GM12878 (cell line): Measurements from ENCODE around the gene SLC1A1. TPM values are rescaled to one million over a fixed set of nuclear protein-coding genes. Genes with fewer than 3 reads are reported as not detected.

Experiments
- ATAC-seq: fragments of 200-7000 bp; cut with Tn5 transposase; 3 replicates; pipeline ENCODE4 v1.9.1; 2020; ENCODE audit warnings: mild to moderate bottlenecking, moderate library complexity
- BruUV-seq: library from RNA; stranded (reverse); fragments of 400-500 nt; replicated peaks from 2 replicates; lab custom pipeline; 2021; lab: Mats Ljungman, UMichigan
- CTCF ChIA-PET: fragments of 300-600 bp; sonication (Branson Sonifier 250); formaldehyde crosslinking; extraction: SDS; loops from one replicate; lab custom pipeline; 2021; ENCODE audit warnings: inconsistent platforms; lab: Yijun Ruan, JAX
- POLR2A ChIA-PET: fragments of 350-600 bp; formaldehyde crosslinking; extraction: SDS; loops from one replicate; lab custom pipeline; 2021; ENCODE audit warnings: inconsistent platforms; lab: Charles Lee
- RAD21 ChIA-PET: fragments of 300-600 bp; sonication (Branson Sonifier 250); formaldehyde crosslinking; loops from one replicate; lab custom pipeline; 2023; ENCODE audit warnings: antibody characterized with exemption; ENCODE audit not compliant: unreplicated experiment; lab: Charles Lee
- SMC1A ChIA-PET: fragments of 300-600 bp; sonication (Branson Sonifier 250); formaldehyde crosslinking; loops from one replicate; lab custom pipeline; 2023; ENCODE audit not compliant: unreplicated experiment, uncharacterized antibody; lab: Charles Lee
- DNase-seq: peaks from one replicate; pipeline ENCODE4 v3.0.0-alpha.2; 2011; ENCODE audit warnings: low read depth, low spot score
- FAIRE-seq: peaks from 3 replicates; lab custom pipeline; 2011; peaks lifted over from hg19 to GRCh38; lab: Jason Lieb, UNC
- H2AFZ ChIP-seq: 2 replicates; pipeline ENCODE4 v1.6.0; 2011; ENCODE audit warnings: low read depth, low read length, control low read depth; ENCODE audit not compliant: control insufficient read depth
- H3K27ac ChIP-seq: 2 replicates; pipeline ENCODE4 v1.5.1; 2011; ENCODE audit warnings: control low read depth; ENCODE audit not compliant: control insufficient read depth, insufficient read depth
- H3K27me3 ChIP-seq, 2 experiments: replicated peaks in 1 of 2; 2 replicates each; pipeline versions ENCODE4 v1.6.0 to v1.6.1; 2011; ENCODE audit warnings: low read length in 1 of 2; ENCODE audit not compliant: control insufficient read depth in 2 of 2, insufficient read depth in 2 of 2
- H3K36me3 ChIP-seq, 2 experiments: 2 replicates each; pipeline ENCODE4 v1.5.1; 2011; ENCODE audit warnings: low read length in 1 of 2; ENCODE audit not compliant: control insufficient read depth in 2 of 2, insufficient read depth in 2 of 2
- H3K4me1 ChIP-seq: 2 replicates; pipeline ENCODE4 v1.6.1; 2011; ENCODE audit warnings: mild to moderate bottlenecking, low read length, moderate library complexity, mixed read lengths; ENCODE audit not compliant: control insufficient read depth, insufficient read depth
- H3K4me2 ChIP-seq: 2 replicates; pipeline ENCODE4 v1.6.0; 2011; ENCODE audit warnings: control low read depth; ENCODE audit not compliant: control insufficient read depth, insufficient read depth
- H3K4me3 ChIP-seq: fragments of 200-600 bp; sonication (generic); 2 replicates; pipeline ENCODE4 v1.5.1; 2016
- H3K79me2 ChIP-seq: 2 replicates; pipeline ENCODE4 v1.6.0; 2011; ENCODE audit warnings: low read length; ENCODE audit not compliant: control insufficient read depth, insufficient read depth
- H3K9ac ChIP-seq: 2 replicates; pipeline ENCODE4 v1.8.0; 2011; ENCODE audit warnings: low read length, control low read depth, mixed read lengths; ENCODE audit not compliant: control insufficient read depth, insufficient read depth
- H3K9me3 ChIP-seq: replicated peaks from 3 replicates; pipeline ENCODE4 v1.5.1; 2011; ENCODE audit warnings: mild to moderate bottlenecking, low read length; ENCODE audit not compliant: control insufficient read depth, insufficient read depth
- H4K20me1 ChIP-seq: 2 replicates; pipeline ENCODE4 v1.6.0; 2011; ENCODE audit not compliant: control insufficient read depth, insufficient read depth
- CREB1 ChIP-seq: IDR thresholded peaks from 2 replicates; pipeline ENCODE4 v1.6.1; 2012; ENCODE audit warnings: low read depth, mild to moderate bottlenecking, inconsistent platforms
- CREM ChIP-seq: IDR thresholded peaks from 2 replicates; pipeline ENCODE4 v1.6.1; 2014; ENCODE audit warnings: antibody characterized with exemption, low read depth
- IRF4 ChIP-seq: IDR thresholded peaks from 2 replicates; pipeline ENCODE4 v1.6.1; 2011; ENCODE audit warnings: low read depth, low read length
- POLR2A ChIP-seq: IDR thresholded peaks from 2 replicates; pipeline ENCODE4 v1.6.1; 2011; ENCODE audit warnings: low read depth, mild to moderate bottlenecking, low read length
- STAT1 ChIP-seq: fragments of 450-650 bp; conservative IDR thresholded peaks from 2 replicates; pipeline ENCODE4 v1.6.1; 2014; ENCODE audit warnings: antibody characterized with exemption, mild to moderate bottlenecking
- TCF12 ChIP-seq: IDR thresholded peaks from 2 replicates; pipeline ENCODE4 v1.6.1; 2011; ENCODE audit warnings: low read depth, mild to moderate bottlenecking, low read length
- whole genome bisulfite sequencing: methylation state at CpG from one replicate; pipeline ENCODE4 v1.1.6; 2016; ENCODE audit warnings: low lambda C conversion rate; ENCODE audit not compliant: insufficient replicate concordance, insufficient coverage; ENCODE audit errors: missing lambda C conversion rate; 5-methylcytosine and 5-hydroxymethylcytosine counted together
- in situ Hi-C: fragments of 300-500 bp; cut with MboI; formaldehyde crosslinking; loops from 9 replicates; pipeline ENCODE4 v1.14.3; 2018; ENCODE audit warnings: mixed read lengths
- intact Hi-C: fragments of 100-400 bp; cut with micrococcal nuclease; formaldehyde crosslinking; loops from one replicate; pipeline ENCODE4 v1.14.2; 2022; ENCODE audit not compliant: unreplicated experiment
- polyA plus RNA-seq, 11 experiments: library from polyadenylated mRNA; depleted of rRNA in 4 of 11; unstranded in 6 of 11; stranded (reverse) in 5 of 11; fragments of >200 nt; fragmentation: Nextera tagmentation in 4 of 11; fragmentation: Illumina TruSeq in 1 of 11; extraction: Ambion mirVana in 4 of 11; extraction: Trizol in 1 of 11; gene quantifications; 1 replicate in 1 of 11; 2 replicates in 10 of 11; pipeline versions ENCODE4 v1.2.1 to v1.2.3, GENCODE V29; 2011 to 2016; ENCODE audit warnings: inconsistent platforms in 2 of 11, missing spikeins in 2 of 11, low read depth in 1 of 11
- total RNA-seq, 4 experiments: library from RNA; depleted of rRNA in 3 of 4; stranded (reverse); fragments of >200 nt in 3 of 4; fragmentation: Illumina TruSeq in 1 of 4; extraction: Trizol in 1 of 4; gene quantifications; 2 replicates each; pipeline versions ENCODE4 v1.2.1 to v1.2.3, GENCODE V29; 2013 to 2021

SLC1A1 gene
- total and polyA plus RNA-seq, 10 of the 15 experiments (the other 5 are each of a cell fraction or from before 2014, with no cell fraction given): 4.2 to 24.9 (median 18.3) TPM

GRCh38 chr9:4573634-4574389 is 83.5 kb downstream of the SLC1A1 start:
- FAIRE-seq (no peak), DNase-seq (no peak), ATAC-seq (no peak)
- ChIA-PET RAD21 (no interaction called here), CTCF (interaction anchor here (1.1 to 2.3 kb wide), 2 partner anchors 8 to 56 kb away, joined by 3 to 6 read pairs; no protein-coding TSS in a partner anchor), SMC1A (interaction anchor here (0.6 to 3.0 kb wide), 2 partner anchors 12 to 15 kb away, joined by 3 to 10 read pairs; no protein-coding TSS in a partner anchor), POLR2A (no interaction called here)
- Histone ChIP-seq H3K27me3 (no peaks in the 10 kb centered on the region), H3K4me3 (no peak overlapping the region), H2AFZ (no peak overlapping the region), H3K27ac (peak overlapping the region; percentile 63), H3K9ac (no peak overlapping the region), H3K4me2 (no peak overlapping the region), H3K4me1 (peaks cover 14% of the 10 kb centered on the region), H4K20me1 (no peaks in the 10 kb centered on the region), H3K79me2 (no peaks in the 10 kb centered on the region), H3K36me3 (peaks cover 2 to 16% of the 10 kb centered on the region in 2 experiments), H3K9me3 (no peaks in the 10 kb centered on the region)
- in situ Hi-C loops (no loop called here), intact Hi-C loops (no loop called here)
- TF ChIP-seq STAT1: no peak
- no peak for TF ChIP-seq TCF12
- 98% methylated on average over 5 of the region's 5 CpGs for WGBS
- BruUV-seq: no TSS peak

GRCh38 chr9:4574657-4575243 is 84.5 kb downstream of the SLC1A1 start:
- ChIA-PET RAD21 (no interaction called here), CTCF (interaction anchor here (1.2 to 2.3 kb wide), 3 partner anchors 9 to 345 kb away, joined by 3 to 6 read pairs (median 4); no protein-coding TSS in a partner anchor), POLR2A (no interaction called here), SMC1A (interaction anchor here (0.7 to 3.0 kb wide), 2 partner anchors 13 to 15 kb away, joined by 4 to 10 read pairs; no protein-coding TSS in a partner anchor)
- in situ Hi-C loops: no loop called here
- FAIRE-seq (peak; percentile 68), DNase-seq (no peak)
- H4K20me1 ChIP-seq: no peaks in the 10 kb centered on the region
- H3K27ac ChIP-seq: peak overlapping the region; percentile 63
- H3K4me3 ChIP-seq: no peak overlapping the region
- H3K9ac ChIP-seq: no peak overlapping the region
- peak overlapping the region; percentile 61 for H2AFZ ChIP-seq
- TF ChIP-seq POLR2A (peak; percentile 51; the same call in 1 of the 2 replicates), CREB1 (peak; percentile 50; the same call in 1 of the 2 replicates), IRF4 (no peak), CREM (0 out of 2 replicates have a peak, but pooled peaks have one; percentile 20)
- TF ChIP-seq, all 136 proteins: peak for 3
- H3K4me2 ChIP-seq: peak overlapping the region; percentile 46; the same call in 1 of the 2 replicates
- 35% methylated on average over 7 of the region's 7 CpGs for WGBS
- no peaks in the 10 kb centered on the region for H3K9me3 ChIP-seq
- H3K4me1 ChIP-seq: peaks cover 14% of the 10 kb centered on the region
- BruUV-seq: no TSS peak
- H3K79me2 ChIP-seq: no peaks in the 10 kb centered on the region
- H3K27me3 ChIP-seq: no peaks in the 10 kb centered on the region
- intact Hi-C loops: no loop called here
- peaks cover 2 to 16% of the 10 kb centered on the region in 2 experiments for H3K36me3 ChIP-seq
- peak; percentile 94 for ATAC-seq
